Neural progenitor cell (in vitro differentiated cells): Measurements from ENCODE around the gene OR51D1. TPM values are rescaled to one million over a fixed set of nuclear protein-coding genes. Genes with fewer than 3 reads are reported as not detected.

Source experiments
- DNase-seq: peaks from one replicate; pipeline ENCODE4 v3.0.0-alpha.2; 2016; ENCODE audit warnings: low spot score
- H2AFZ ChIP-seq: fragments of 200-600 bp; sonication (generic); replicated peaks from 2 replicates; pipeline ENCODE4 v1.6.1; 2016; ENCODE audit warnings: antibody characterized with exemption
- H3F3A ChIP-seq: fragments of 200-600 bp; sonication (generic); 2 replicates; pipeline ENCODE4 v1.6.1; 2016; ENCODE audit warnings: antibody characterized with exemption, low read depth
- H3K27ac ChIP-seq: fragments of 200-600 bp; sonication (generic); 2 replicates; pipeline ENCODE4 v1.5.1; 2016; ENCODE audit warnings: mild to moderate bottlenecking
- H3K27me3 ChIP-seq: fragments of 200-600 bp; sonication (generic); 2 replicates; pipeline ENCODE4 v1.6.1; 2016; ENCODE audit warnings: mild to moderate bottlenecking, moderate library complexity
- H3K36me3 ChIP-seq: fragments of 200-600 bp; sonication (generic); 2 replicates; pipeline ENCODE4 v1.5.1; 2016
- H3K4me1 ChIP-seq: fragments of 200-600 bp; sonication (generic); 2 replicates; pipeline ENCODE4 v1.6.1; 2016; ENCODE audit warnings: mixed run types
- H3K4me2 ChIP-seq: fragments of 200-600 bp; sonication (generic); 2 replicates; pipeline ENCODE4 v1.6.1; 2016
- H3K4me3 ChIP-seq: fragments of 200-600 bp; sonication (generic); 2 replicates; pipeline ENCODE4 v1.5.1; 2016
- H3K79me2 ChIP-seq: fragments of 200-600 bp; sonication (generic); 2 replicates; pipeline ENCODE4 v1.6.1; 2016; ENCODE audit warnings: low read depth
- H3K9ac ChIP-seq: fragments of 200-600 bp; sonication (generic); 2 replicates; pipeline ENCODE4 v1.6.1; 2016
- H3K9me3 ChIP-seq: fragments of 200-600 bp; sonication (generic); 2 replicates; pipeline ENCODE4 v1.5.1; 2016; ENCODE audit warnings: low read depth
- H4K20me1 ChIP-seq: fragments of 200-600 bp; sonication (generic); 2 replicates; pipeline ENCODE4 v1.6.1; 2016; ENCODE audit warnings: low read depth
- H3K27ac Mint-ChIP-seq: 3 replicates; pipeline ENCODE4 v1.8.0; 2021; ENCODE audit warnings: mixed read lengths
- H3K27me3 Mint-ChIP-seq: 2 replicates; pipeline ENCODE4 v1.8.0; 2022; ENCODE audit warnings: low read depth, mild to moderate bottlenecking, inconsistent platforms, moderate library complexity, mixed read lengths; ENCODE audit not compliant: insufficient read depth
- H3K36me3 Mint-ChIP-seq: 3 replicates; pipeline ENCODE4 v1.8.0; 2021; ENCODE audit warnings: mixed read lengths
- H3K4me1 Mint-ChIP-seq: 3 replicates; pipeline ENCODE4 v1.8.0; 2021; ENCODE audit warnings: mixed read lengths
- H3K4me3 Mint-ChIP-seq: 3 replicates; pipeline ENCODE4 v1.8.0; 2021; ENCODE audit warnings: mild to moderate bottlenecking, moderate library complexity, mixed read lengths
- H3K9me3 Mint-ChIP-seq: 3 replicates; pipeline ENCODE4 v1.8.0; 2020; ENCODE audit warnings: mixed read lengths
- CTCF ChIP-seq: fragments of 200-600 bp; sonication (generic); IDR thresholded peaks from 2 replicates; pipeline ENCODE4 v1.5.1; 2017; ENCODE audit warnings: antibody characterized with exemption, mild to moderate bottlenecking
- EZH2 ChIP-seq: fragments of 200-600 bp; sonication (generic); IDR thresholded peaks from 2 replicates; pipeline ENCODE4 v1.6.1; 2017; ENCODE audit warnings: antibody characterized with exemption, mild to moderate bottlenecking, moderate library complexity
- EZH2phosphoT487 ChIP-seq: fragments of 200-600 bp; sonication (generic); IDR thresholded peaks from 2 replicates; pipeline ENCODE4 v1.6.1; 2017; ENCODE audit warnings: antibody characterized with exemption
- total RNA-seq: library from RNA; depleted of rRNA; stranded (reverse); fragments of >200 nt; gene quantifications from 2 replicates; pipeline ENCODE4 v1.2.3, GENCODE V29; 2015; ENCODE audit warnings: low replicate concordance

Gene OR51D1
- total RNA-seq = not detected in 2 replicates

DNA sequence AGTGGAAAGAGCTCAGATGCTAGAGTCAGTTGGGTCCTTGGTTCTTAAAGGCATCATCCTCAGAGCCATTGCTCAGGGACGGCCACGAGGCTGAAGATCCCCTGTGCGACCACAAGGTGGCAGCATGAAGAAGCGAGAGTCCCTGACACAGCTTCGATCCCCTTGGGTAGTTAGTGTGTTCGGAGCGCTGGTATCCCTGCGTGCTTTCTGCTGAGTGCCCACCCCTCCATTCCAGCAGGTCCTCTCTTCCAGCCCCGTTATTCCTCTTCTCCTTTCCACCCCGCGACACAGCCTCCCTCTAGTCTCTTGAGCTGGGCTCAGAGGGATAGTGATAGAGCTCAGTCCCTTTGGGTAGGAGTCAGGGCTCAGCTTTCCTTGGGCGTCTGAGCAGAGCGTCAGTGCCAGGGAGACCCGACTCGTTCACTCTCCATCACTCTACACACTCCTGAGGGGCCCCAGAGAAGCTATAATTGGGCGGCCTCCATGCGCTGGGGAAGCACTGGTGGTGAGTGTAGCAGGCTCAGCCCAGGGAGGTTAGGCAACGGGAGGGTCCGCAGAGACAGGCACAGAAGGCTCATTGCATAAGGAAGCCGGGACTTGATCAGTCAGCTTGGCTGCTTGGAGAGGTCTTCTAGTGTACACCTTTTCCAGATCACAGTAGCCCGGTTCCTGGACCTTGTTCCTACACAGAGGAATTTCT is at the start of gene OR51D1:
Gene OR51D1 (plus strand): TSS at position 516 of the 700 bp plus-strand sequence. CDS start 2,314 bp downstream, outside the sequence.
- Mint-ChIP-seq H3K27ac (no peak within 1 kb of the TSS), H3K4me3 (no peak within 1 kb of the TSS), H3K27me3 (no peaks in the 10 kb centered on the region), H3K9me3 (no peaks in the 10 kb centered on the region), H3K4me1 (peaks cover 6% of the 10 kb centered on the region), H3K36me3 (no peaks in the 10 kb centered on the region)
- no peaks in the 10 kb centered on the region for H4K20me1 ChIP-seq
- peak; percentile 86 for DNase-seq
- no peaks in the 10 kb centered on the region for H3K9me3 ChIP-seq
- peak within 1 kb of the TSS; percentile 73 for H3K4me2 ChIP-seq
- no peak within 1 kb of the TSS for H3K9ac ChIP-seq
- H3K36me3 ChIP-seq = no peaks in the 10 kb centered on the region
- no peak within 1 kb of the TSS for H3K27ac ChIP-seq
- H3K4me1 ChIP-seq = no peaks in the 10 kb centered on the region
- H3K27me3 ChIP-seq = peaks cover 11% of the 10 kb centered on the region
- H3K4me3 ChIP-seq = peak within 1 kb of the TSS; percentile 28
- TF ChIP-seq CTCF (peak; percentile 85), EZH2phosphoT487 (no peak)
- no peaks in the 10 kb centered on the region for H3F3A ChIP-seq
- peak within 1 kb of the TSS; percentile 94 for H2AFZ ChIP-seq
- no peaks in the 10 kb centered on the region for H3K79me2 ChIP-seq

- Histone ChIP-seq H3K27ac (no peak overlapping the region), H3K4me1 (no peaks in the 10 kb centered on the region), H3F3A (no peaks in the 10 kb centered on the region), H3K4me2 (no peak overlapping the region), H4K20me1 (no peaks in the 10 kb centered on the region), H2AFZ (no peak overlapping the region), H3K9ac (no peak overlapping the region), H3K4me3 (no peak overlapping the region), H3K36me3 (no peaks in the 10 kb centered on the region), H3K27me3 (no peaks in the 10 kb centered on the region), H3K9me3 (no peaks in the 10 kb centered on the region), H3K79me2 (no peaks in the 10 kb centered on the region)
- H3K36me3 Mint-ChIP-seq = no peaks in the 10 kb centered on the region
- H3K4me3 Mint-ChIP-seq = no peak overlapping the region
- no peak for DNase-seq
- no peaks in the 10 kb centered on the region for H3K4me1 Mint-ChIP-seq
- no peak for TF ChIP-seq EZH2
- TF ChIP-seq EZH2phosphoT487 = no peak
- no peak for TF ChIP-seq CTCF
- no peaks in the 10 kb centered on the region for H3K27me3 Mint-ChIP-seq
- no peaks in the 10 kb centered on the region for H3K9me3 Mint-ChIP-seq
- no peak overlapping the region for H3K27ac Mint-ChIP-seq
Measured at GRCh38 chr11:4589017-4589416, 48.3 kb upstream of the OR51D1 start.

DNA sequence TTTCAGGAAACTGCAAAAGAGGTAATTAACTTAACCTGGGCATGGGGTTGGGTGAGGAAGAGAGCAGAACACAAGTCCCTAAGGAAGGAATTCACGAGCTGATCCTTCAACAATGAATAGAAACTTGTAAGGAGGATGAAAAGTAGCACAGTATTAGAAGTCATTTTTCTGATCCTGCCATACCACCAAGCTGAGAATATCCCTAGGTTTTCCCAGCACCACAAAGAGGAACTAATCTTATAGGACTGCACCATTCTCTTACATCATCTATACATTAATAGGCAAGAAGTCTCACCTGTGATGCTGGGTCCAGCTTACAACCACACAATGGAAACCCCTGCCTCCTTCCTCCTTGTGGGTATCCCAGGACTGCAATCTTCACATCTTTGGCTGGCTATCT is 43.5 kb upstream of the OR51D1 start, which contains the start of gene OR52I1:
Gene OR52I1 (plus strand): TSS at position 301 of the 400 bp plus-strand sequence. CDS start 0 bp downstream, at position 301.
- no peaks in the 10 kb centered on the region for H3K4me1 ChIP-seq
- no peak within 1 kb of the TSS for H3K27ac ChIP-seq
- Mint-ChIP-seq H3K4me3 (no peak within 1 kb of the TSS), H3K27ac (no peak within 1 kb of the TSS), H3K27me3 (peaks cover 4% of the 10 kb centered on the region), H3K9me3 (no peaks in the 10 kb centered on the region), H3K36me3 (no peaks in the 10 kb centered on the region), H3K4me1 (no peaks in the 10 kb centered on the region)
- H3F3A ChIP-seq = no peaks in the 10 kb centered on the region
- TF ChIP-seq CTCF (no peak), EZH2phosphoT487 (no peak), EZH2 (no peak)
- H2AFZ ChIP-seq = no peak within 1 kb of the TSS
- no peaks in the 10 kb centered on the region for H3K36me3 ChIP-seq
- H3K27me3 ChIP-seq = no peaks in the 10 kb centered on the region
- no peaks in the 10 kb centered on the region for H4K20me1 ChIP-seq
- H3K9me3 ChIP-seq = no peaks in the 10 kb centered on the region
- no peak within 1 kb of the TSS for H3K4me3 ChIP-seq
- H3K9ac ChIP-seq = no peak within 1 kb of the TSS
- DNase-seq = no peak
- H3K79me2 ChIP-seq = no peaks in the 10 kb centered on the region
- no peak within 1 kb of the TSS for H3K4me2 ChIP-seq
